COLO829 (cell line): ENCODE measurements around the gene TMEM184C.

Experiments
- DNase-seq: peaks from one replicate; pipeline ENCODE4 v3.0.0; 2012; ENCODE audit warnings: low spot score

The TMEM184C gene

GRCh38 chr4:147599769-147600168 is 17.4 kb upstream of the TMEM184C start:
- no peak for DNase-seq

DNA sequence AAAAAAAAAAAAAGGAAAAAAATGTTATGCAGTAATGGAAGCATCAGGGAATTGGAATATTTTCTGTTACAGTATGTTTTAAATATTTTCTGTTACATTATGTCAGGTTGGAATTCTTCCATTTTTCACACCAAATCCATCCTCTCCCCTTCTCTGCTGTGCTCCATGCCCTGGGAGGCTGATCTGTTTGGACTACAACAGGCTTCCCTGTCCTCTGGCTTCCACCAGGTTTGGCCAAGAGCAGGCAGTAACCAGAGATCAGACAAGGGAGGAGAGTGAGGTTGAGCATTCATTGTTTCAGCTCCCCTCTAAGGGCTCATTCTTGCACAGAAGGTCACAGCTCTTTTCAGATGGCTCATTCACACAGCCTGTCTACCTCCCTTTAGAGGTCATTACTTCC is 11.7 kb upstream of the TMEM184C start:
- no peak for DNase-seq

GRCh38 chr4:147607471-147607870 is 9.7 kb upstream of the TMEM184C start:
- DNase-seq, result no peak

DNA sequence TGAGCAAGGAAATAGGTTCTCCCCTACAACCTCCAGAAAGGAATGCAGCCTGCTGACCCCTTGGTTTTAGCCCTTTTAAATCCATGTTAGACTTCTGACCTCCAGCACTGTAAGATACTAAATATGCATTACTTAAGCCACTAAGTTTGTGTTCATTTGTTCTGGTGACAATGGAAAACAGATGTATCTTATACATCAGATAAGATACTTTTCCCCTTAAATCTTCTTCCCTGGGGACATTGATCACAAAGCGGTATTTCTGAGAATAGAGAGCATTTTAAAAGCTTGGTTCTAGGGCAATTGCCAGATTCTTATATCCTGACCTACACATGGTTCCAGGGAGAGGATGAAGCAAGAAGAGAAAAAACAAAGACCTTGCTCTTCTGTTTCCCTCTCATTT is 6.5 kb upstream of the TMEM184C start:
- no peak for DNase-seq

GRCh38 chr4:147616849-147617172 is 386 bp upstream of the TMEM184C start:
- DNase-seq, result no peak

GRCh38 chr4:147617841-147618691 is 869 bp downstream of the TMEM184C start:
- peak; percentile 8 for DNase-seq

DNA sequence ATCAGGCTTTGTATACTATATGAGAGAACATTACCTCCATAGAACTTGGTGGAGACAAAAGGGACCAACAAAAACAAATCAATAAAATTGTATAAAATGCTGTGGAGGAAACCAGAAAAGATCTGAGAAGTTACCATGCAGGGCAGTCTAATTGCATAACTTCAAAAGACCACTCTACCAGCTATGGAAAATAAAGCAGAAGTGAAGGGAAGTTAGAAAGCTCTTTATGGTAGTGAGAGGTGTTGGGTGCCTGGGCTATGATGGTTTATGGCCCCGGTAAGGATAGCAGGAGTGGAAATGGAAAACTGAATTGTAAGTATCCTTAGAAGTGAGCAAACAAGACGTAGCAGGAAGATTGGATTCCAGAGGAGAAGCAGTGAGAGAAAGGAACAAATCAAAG is 3.1 kb downstream of the TMEM184C start:
- no peak for DNase-seq

DNA sequence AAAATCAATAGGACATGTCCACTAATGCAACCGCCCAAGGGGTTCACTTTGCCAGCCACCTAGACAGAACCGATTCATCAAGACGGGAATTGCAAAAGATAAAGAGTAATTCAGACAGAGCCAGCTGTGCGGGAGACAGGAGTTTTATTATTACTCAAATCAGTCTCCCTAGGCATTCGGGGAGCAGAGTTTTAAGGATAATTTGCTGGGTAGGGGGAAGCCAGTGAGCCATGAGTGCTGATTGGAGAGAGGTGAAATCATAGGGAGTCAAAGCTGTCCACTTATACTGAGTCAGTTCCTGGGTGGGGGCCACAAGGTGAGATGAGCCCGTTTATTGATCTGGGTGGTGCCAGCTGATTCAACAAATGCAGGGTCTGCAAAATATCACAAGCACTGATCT is 8.5 kb downstream of the TMEM184C start:
- DNase-seq, result no peak

DNA sequence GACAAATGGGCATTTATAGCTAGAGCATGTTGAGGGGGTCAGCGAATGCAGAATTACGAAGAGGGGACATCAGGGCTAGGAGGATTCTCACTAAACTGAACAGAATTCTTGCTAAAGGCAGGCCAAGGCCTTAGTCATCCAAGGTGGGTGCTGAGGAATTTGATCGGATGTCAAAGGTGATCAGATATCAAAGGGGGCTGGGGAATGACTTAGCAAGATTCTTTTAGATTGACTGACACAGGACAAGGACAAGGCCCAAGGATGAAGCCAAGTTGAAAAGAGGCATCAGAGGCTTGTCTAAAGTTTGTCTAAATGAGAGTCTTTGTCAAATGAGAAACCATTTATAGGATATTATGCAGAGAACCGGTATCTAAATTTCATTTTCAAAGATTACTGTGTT is 9.7 kb downstream of the TMEM184C start:
- DNase-seq, result no peak

DNA sequence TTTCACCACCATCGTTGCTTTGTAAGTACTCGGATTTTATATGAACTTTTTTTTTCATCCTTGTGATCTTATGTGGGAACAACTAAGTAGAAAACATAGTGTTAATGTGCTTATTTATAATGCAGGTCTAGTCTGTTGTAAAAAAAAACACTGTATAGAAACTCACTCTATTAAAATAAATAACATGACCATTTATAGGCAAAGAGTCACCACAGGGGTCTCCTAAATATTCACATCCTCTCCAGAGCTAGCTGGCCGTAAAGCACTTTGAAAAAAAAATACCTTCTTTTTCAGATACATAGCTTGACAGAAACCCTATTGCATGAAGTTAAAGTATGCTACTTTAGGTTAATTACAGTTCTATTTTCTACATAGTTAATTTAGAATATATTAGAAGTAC is 11.2 kb downstream of the TMEM184C start:
- no peak for DNase-seq

DNA sequence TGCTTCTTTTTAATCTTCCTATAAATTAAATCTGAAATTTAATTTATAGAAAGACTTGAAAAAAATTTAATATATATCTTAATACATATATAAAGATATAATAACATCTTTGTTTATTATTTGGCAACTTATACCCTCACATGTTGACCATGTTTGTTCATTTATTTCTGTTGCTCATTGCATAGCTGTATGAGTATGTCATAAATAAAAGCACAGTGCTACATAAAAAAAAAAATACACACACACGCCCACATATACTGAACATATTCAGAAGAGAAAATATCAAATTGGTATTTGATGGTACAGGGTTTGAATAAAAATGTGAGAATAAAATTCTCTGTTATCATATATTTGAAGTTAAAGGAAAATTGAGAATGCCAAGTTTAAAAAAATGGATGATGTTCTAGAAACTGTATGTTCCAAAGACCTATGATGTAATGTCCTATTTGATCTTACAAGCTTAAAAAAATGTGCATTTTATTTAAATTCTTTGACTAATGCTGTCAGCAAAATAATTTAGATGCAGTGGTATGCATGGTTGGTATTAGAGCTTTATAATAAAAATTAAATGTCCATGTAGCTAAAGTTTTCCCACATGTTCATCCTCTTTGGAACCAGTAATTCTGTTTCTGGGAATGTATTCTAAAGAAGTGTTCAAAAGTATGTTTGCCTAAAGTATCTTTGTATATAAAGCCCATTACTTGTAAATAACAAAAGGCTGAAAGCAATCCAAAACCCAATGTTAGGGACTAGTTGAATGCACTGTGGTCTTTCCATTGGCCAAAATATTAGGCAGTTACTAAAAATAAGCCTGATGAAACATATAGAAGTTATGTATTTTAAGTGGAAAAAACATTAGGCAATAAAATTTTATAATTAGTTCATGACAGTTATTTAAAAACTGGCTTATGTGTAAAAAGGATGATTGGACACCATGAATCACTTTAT is 12.9 kb downstream of the TMEM184C start:
- no peak for DNase-seq

DNA sequence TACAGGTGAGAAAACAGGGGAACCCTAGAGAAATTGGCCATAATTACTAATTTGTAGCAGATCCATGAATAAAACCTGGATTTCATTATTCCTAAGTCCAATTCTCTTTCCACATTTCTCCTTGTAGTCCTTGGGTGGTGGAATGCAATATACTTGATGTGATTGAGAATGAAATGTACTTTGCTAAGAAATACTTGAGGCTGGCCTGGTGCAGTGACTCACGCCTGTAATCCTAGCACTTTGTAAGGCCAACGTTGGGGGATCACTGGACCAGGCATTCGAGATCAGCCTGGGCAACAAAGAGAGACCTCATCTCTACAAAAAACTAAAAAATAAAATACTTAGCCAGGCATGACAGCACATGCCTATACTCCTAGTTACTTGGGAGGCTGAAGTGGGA is 15.9 kb downstream of the TMEM184C start:
- DNase-seq, result no peak

DNA sequence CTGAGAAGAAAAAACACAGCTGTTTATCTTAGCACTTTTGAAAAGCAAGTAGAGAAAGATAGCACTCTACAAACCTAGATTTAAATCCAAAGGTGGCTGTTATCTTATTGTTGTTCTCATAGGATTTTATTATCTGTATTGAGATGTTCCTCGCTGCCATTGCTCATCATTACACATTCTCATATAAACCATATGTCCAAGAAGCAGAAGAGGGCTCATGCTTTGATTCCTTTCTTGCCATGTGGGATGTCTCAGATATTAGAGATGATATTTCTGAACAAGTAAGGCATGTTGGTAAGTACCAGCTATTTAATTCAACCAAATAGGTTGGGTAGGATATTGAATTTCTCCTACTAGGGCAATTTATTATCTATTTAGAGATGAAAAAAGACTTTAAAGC is 16.4 kb downstream of the TMEM184C start:
- no peak for DNase-seq

DNA sequence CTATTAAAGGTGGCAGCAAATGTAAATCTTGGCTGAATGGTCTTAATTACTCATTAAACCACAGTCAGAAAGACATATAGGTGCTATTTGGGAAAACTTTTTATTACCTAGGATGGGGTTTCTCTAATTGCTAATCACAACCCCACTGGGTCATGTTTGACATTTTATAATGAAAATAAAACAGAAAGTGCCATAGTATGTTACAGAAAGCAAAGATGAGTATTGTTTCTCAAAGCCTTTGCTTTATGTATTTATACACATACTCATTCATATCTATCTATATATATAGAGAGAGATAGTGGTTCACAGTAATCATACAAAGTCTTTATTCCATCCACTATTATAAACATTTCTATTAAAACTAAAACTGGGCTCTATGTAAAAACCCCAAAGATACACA is 18.2 kb downstream of the TMEM184C start:
- DNase-seq, result no peak

GRCh38 chr4:147638365-147638764 is 21.2 kb downstream of the TMEM184C start:
- no peak for DNase-seq

DNA sequence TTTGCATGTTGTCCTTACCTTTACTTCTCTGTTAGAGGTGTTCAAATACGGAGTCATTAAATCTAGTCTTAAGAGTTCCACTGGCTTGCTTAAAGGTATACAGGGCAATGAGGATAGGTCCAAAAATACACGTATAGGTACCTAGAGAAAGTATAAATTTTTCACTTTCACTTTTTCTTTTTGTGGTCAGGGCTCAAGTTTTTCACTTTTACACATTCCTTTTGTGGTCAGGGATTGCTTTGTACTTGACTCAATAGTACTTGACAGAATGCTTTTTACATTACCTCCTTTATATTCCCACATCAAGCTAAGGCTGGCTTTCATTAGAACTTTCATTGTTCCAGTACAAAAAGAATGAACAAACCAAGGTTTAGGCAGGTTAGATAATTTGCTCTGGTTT is 21.7 kb downstream of the TMEM184C start:
- no peak for DNase-seq

DNA sequence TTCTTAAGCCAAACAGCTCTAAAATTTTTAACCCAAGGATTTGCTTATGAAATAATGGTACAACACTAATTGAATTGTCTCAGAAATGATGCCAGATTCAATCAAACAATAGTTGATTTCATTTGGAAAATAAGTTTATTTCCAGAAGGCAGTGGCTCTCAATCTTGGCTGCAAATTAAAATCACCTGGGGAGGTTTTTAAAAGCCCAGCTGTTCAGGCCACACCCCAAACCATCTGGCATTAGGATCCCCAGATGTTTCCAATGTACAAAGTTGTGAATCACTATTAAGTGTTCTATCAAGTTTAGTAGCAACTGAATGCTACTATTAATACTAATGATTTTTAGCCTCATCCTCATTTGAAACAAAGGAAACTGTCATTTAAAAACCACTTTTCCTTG is 22.2 kb downstream of the TMEM184C start:
- DNase-seq, result no peak

DNA sequence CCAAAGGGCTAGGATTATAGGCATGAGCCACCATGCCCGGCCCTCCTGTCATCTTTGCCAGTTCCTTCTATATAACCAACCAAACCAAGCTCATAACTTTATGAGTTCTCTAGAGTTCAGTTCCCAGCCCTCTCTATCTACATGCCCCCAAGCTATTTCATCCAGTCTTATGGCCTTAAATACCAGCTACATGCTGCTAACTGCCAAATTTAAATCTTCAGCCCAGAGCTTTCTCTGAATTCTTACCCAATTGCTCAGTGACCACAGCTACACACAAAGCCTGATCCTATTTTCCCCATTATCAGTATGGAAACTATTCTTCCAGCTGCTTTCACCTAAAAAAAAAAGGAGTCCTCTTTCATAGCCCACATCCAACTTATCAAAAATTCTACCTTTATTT is 23.1 kb downstream of the TMEM184C start:
- DNase-seq, result no peak

GRCh38 chr4:147643616-147644015 is 26.4 kb downstream of the TMEM184C start:
- no peak for DNase-seq

DNA sequence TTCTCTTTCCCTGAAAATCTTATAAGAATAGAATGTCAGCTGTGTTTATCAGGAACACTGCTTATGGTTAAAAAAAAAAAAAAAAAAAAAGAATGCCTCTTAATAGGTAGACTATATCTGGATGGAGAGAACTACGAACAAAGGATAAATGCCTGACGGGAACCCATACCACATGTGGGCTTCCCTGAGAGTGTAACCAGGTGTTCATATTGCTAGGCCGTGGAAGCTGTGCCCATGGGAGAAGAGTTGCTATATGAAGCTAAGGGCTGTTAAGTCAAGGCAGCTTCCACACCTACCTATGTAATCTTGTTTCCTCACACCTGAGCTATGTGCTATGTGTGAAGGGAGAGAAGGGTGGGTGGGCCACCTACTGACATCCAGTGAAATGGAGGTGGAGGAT is 27.3 kb downstream of the TMEM184C start:
- no peak for DNase-seq

DNA sequence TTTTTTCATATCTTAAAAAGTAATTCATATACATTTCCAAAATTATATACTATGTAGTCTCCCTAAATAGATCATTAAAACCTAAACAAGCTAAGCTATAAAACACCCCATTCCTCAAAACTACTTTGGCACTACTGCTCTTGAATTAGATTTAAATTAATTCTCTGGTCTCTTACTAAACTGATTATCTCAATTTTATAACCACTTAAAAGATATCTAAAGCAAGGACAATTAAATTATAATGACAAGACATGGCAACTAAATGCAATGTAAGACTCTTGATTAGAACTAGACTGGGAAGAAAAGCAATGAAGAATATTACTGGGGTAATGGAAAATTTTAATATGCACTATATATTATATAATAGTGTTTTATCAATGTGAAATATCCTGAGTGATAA is 27.9 kb downstream of the TMEM184C start:
- no peak for DNase-seq

- no peak for DNase-seq
These were observed 31.5 kb downstream of the TMEM184C start for GRCh38 chr4:147648656-147649055.

- no peak for DNase-seq
These were observed 34.4 kb downstream of the TMEM184C start for GRCh38 chr4:147651563-147651962.
